Keratinocyte (primary cell): ENCODE data around the gene LIME1.

ENCODE experiments used
- EZH2 ChIP-seq: IDR thresholded peaks from one replicate; pipeline ENCODE4 v1.6.1; 2012; ENCODE audit warnings: inconsistent platforms, mild to moderate bottlenecking, low read length, moderate library complexity
- TF ChIP-seq, protein P1 (sequence below), 3 experiments: IDR thresholded peaks in 1 of 3; conservative IDR thresholded peaks in 1 of 3; optimal IDR thresholded peaks in 1 of 3; 2 replicates in 2 of 3; 3 replicates in 1 of 3; pipeline versions ENCODE3 to v1.5.1; 2011; ENCODE audit warnings: low read length in 3 of 3, mild to moderate bottlenecking in 3 of 3, moderate library complexity in 2 of 3, control low read depth in 1 of 3, inconsistent platforms in 1 of 3; ENCODE audit not compliant: insufficient read depth in 2 of 3; ENCODE audit errors: extremely low read depth in 1 of 3

DNA sequence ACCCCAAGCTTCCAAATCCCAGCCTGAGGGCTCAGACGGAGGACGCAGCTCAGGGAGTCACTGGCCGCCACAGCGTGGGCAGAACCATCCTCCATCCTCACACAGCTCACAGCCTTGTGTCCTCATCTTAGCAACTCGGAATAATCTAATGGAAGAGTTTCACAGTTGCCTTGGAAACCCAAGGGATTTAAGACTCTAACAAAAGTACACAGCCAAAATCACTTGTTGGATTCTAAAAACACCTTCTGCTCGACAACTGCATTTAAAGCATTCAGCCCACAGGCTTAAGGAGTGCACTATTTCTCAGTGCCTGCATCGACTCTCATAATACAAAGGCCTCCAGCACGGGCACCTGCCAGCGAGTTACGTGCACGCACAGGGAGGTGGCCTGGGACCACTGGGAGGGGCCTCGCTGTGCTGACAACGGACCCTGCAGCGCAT, 49.2 kb downstream of the LIME1 start:
- TF ChIP-seq, protein P1, sequence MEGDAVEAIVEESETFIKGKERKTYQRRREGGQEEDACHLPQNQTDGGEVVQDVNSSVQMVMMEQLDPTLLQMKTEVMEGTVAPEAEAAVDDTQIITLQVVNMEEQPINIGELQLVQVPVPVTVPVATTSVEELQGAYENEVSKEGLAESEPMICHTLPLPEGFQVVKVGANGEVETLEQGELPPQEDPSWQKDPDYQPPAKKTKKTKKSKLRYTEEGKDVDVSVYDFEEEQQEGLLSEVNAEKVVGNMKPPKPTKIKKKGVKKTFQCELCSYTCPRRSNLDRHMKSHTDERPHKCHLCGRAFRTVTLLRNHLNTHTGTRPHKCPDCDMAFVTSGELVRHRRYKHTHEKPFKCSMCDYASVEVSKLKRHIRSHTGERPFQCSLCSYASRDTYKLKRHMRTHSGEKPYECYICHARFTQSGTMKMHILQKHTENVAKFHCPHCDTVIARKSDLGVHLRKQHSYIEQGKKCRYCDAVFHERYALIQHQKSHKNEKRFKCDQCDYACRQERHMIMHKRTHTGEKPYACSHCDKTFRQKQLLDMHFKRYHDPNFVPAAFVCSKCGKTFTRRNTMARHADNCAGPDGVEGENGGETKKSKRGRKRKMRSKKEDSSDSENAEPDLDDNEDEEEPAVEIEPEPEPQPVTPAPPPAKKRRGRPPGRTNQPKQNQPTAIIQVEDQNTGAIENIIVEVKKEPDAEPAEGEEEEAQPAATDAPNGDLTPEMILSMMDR (optimal IDR thresholded peaks at IDR 0.05 in 1 of 3, IDR thresholded peaks at IDR 0.05 in 1 of 3, conservative IDR thresholded peaks at IDR 0.05 in 1 of 3; ENCODE audit: extremely low read depth in 1 of 3, insufficient read depth in 2 of 3, low read length in 3 of 3) = no peak
- no peak for TF ChIP-seq EZH2
